HK-2 (cell line): ENCODE measurements around the gene CPN2.

ENCODE experiments used
- DNase-seq: peaks from one replicate; pipeline ENCODE4 v3.0.0-alpha.2; 2018; ENCODE audit not compliant: unreplicated experiment

The CPN2 gene

GRCh38 chr3:194351080-194351672 lies at the start of gene CPN2:
Gene CPN2, minus strand, starts transcription at chr3:194351328. Its CDS starts 8,626 bp downstream, at chr3:194342702.
- DNase-seq: no peak

- DNase-seq: no peak
These were observed 48.8 kb upstream of the CPN2 start for GRCh38 chr3:194399874-194400411.

- no peak for DNase-seq
These were observed 48.0 kb upstream of the CPN2 start, which contains the start of gene GP5 for GRCh38 chr3:194399166-194399565. Gene GP5, minus strand, starts transcription at chr3:194399266. Its CDS starts 984 bp downstream, at chr3:194398282.

- DNase-seq: no peak
These were observed 46.7 kb upstream of the CPN2 start for GRCh38 chr3:194397757-194398312.

GRCh38 chr3:194396859-194397756 lies 46.0 kb upstream of the CPN2 start:
- no peak for DNase-seq

- no peak for DNase-seq
These were observed 45.4 kb upstream of the CPN2 start for GRCh38 chr3:194396539-194396858.

- no peak for DNase-seq
These were observed 44.8 kb upstream of the CPN2 start for GRCh38 chr3:194395778-194396538.

GRCh38 chr3:194395212-194395611 lies 44.1 kb upstream of the CPN2 start:
- no peak for DNase-seq

GRCh38 chr3:194392576-194392975 lies 41.4 kb upstream of the CPN2 start:
- DNase-seq: no peak

- no peak for DNase-seq
These were observed 39.7 kb upstream of the CPN2 start for GRCh38 chr3:194390835-194391234.

- DNase-seq: no peak
These were observed 38.1 kb upstream of the CPN2 start for GRCh38 chr3:194389269-194389668.

- no peak for DNase-seq
These were observed 36.8 kb upstream of the CPN2 start for GRCh38 chr3:194387926-194388418.

GRCh38 chr3:194387276-194387675 lies 36.1 kb upstream of the CPN2 start:
- DNase-seq: no peak

- no peak for DNase-seq
These were observed 35.5 kb upstream of the CPN2 start for GRCh38 chr3:194386648-194387047.

- DNase-seq: no peak
These were observed 34.9 kb upstream of the CPN2 start for GRCh38 chr3:194386066-194386465.

- no peak for DNase-seq
These were observed 33.5 kb upstream of the CPN2 start for GRCh38 chr3:194384569-194385001.

- no peak for DNase-seq
These were observed 33.0 kb upstream of the CPN2 start for GRCh38 chr3:194384156-194384555.

- DNase-seq: no peak
These were observed 32.3 kb upstream of the CPN2 start for GRCh38 chr3:194383276-194383940.

- no peak for DNase-seq
These were observed 31.7 kb upstream of the CPN2 start for GRCh38 chr3:194382892-194383223.

GRCh38 chr3:194382196-194382891 lies 31.2 kb upstream of the CPN2 start:
- no peak for DNase-seq

GRCh38 chr3:194381460-194381875 lies 30.3 kb upstream of the CPN2 start:
- DNase-seq: no peak
